GM12874 (cell line): Measurements from ENCODE around the gene GALNT7.

ENCODE experiments used
- CTCF ChIP-seq: IDR thresholded peaks from 2 replicates; pipeline ENCODE4 v1.5.1; 2011; ENCODE audit warnings: low read depth, mild to moderate bottlenecking, control low read depth, low read length, moderate library complexity; ENCODE audit not compliant: insufficient read depth

GALNT7 gene

GRCh38 chr4:173325007-173325736 lies 156.6 kb downstream of the GALNT7 start:
- TF ChIP-seq CTCF, result no peak

DNA sequence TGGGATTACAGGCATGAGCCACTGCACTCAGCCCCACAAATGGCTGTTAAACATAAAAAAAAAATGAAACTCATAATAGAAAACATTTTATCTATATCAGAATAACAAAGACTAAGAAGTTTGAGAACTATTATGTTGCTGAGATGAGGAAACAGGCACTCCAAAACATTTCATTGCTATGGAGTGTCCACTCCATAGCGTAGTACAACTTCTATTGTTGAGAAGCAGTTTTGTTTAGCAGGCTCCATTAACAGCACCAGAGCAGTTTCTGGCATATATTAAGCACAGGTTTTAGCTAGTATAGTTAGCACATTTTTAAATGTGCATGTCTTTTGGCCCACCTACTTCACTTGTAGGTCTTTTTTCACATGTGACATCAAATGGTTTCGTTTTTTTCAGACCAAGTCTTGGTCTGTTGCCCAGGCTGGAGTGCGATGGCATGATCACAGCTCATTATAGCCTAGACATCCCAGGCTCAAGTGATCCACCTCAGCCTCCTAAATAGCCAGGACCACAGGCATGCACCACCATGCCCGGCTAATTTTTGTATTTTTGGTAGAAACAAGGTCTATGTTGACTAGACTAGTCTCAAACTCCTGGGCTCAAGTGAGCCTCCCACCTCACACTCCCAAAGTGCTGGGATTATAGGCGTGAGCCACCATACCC lies 159.8 kb downstream of the GALNT7 start:
- TF ChIP-seq CTCF, result no peak

- no peak for TF ChIP-seq CTCF
Measured at GRCh38 chr4:173330590-173330989, 162.0 kb downstream of the GALNT7 start.

- TF ChIP-seq CTCF, result no peak
Measured at GRCh38 chr4:173332021-173332487, 163.4 kb downstream of the GALNT7 start.

DNA sequence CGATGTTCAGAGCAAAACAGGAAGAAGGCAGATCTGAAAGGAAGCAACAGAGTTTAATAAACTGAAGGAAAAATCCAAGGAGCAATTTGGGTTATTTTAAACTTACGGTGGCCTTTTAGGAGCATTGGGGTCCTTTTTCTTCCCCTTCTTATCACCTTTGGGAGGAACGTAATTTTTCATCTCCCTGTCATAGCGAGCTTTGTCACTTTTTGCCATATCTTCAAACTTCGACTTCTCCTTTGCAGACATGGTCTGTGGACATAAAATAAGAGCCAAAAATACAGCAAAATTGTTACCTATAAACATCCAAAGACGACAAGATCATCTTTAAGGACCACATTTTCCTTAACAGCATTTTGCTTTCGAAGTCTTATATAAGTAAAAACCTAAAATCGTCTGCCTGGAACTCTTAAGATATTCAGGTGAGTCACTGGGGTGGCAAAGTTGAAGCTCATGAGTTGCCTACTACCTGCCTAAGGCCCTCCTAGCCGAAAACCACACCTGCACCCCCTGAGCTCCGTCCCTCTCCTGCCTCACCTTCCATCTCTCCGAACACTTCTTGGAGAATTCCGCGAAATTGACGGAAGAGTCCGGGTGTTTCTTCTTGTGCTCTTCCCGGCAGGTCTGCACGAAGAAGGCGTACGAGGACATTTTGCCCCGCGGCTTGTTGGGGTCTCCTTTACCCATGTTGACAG lies 164.5 kb downstream of the GALNT7 start:
- TF ChIP-seq CTCF, result no peak

DNA sequence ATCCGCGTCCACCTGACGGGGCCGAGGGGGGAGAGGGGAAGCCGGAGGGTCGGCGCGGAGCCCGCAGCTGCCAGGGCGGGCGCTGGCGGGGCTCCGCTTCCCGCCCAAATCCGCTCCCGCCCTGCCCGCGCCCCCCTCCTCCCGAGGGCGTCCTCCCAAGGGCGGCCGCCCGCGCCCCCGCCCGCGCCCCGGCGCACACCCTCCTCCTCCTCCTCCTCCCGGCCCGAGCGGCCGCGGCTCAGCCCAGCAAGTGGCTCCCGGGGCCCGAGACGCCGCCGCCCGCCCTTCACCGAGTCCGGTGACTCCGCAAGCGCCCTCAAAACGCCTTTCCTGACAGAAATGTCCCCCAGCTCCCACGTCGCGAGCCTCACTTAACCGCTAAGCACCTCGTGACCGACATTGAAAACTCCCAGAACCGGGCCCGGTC lies 165.1 kb downstream of the GALNT7 start:
- no peak for TF ChIP-seq CTCF
